HG03175 (cell line): ENCODE data around the gene C6orf58.
"Not testable (repeated sequence)": the region's sequence is repeated elsewhere in the genome, so short reads cannot be mapped to it uniquely, and the experiment has no call there.

Experiments used
- ATAC-seq: cut with Tn5 transposase; IDR thresholded peaks from one replicate; pipeline ENCODE4 v1.9.1; 2021; ENCODE audit warnings: mild to moderate bottlenecking, moderate library complexity; ENCODE audit not compliant: unreplicated experiment

C6orf58 gene

GRCh38 chr6:127589135-127589534 lies 12.2 kb downstream of the C6orf58 start:
- no peak for ATAC-seq

- ATAC-seq: no peak
Observed at GRCh38 chr6:127590344-127590743, 13.4 kb downstream of the C6orf58 start.

GRCh38 chr6:127592964-127593363 lies 16.0 kb downstream of the C6orf58 start:
- no peak for ATAC-seq

GRCh38 chr6:127593456-127593855 lies 16.5 kb downstream of the C6orf58 start:
- ATAC-seq: not testable (repeated sequence)

- no peak for ATAC-seq
Observed at GRCh38 chr6:127606131-127606562, 29.2 kb downstream of the C6orf58 start.

GRCh38 chr6:127608554-127609270 lies 31.7 kb downstream of the C6orf58 start:
- ATAC-seq: no peak

GRCh38 chr6:127618729-127619128 lies 41.8 kb downstream of the C6orf58 start:
- ATAC-seq: no peak

GRCh38 chr6:127630800-127631199 lies 53.8 kb downstream of the C6orf58 start:
- ATAC-seq: no peak

GRCh38 chr6:127634178-127634577 lies 57.2 kb downstream of the C6orf58 start:
- no peak for ATAC-seq

- no peak for ATAC-seq
Observed at GRCh38 chr6:127635091-127635490, 58.1 kb downstream of the C6orf58 start.

GRCh38 chr6:127637830-127638409 lies 60.9 kb downstream of the C6orf58 start:
- ATAC-seq: no peak
